ENCODE data around the gene CD180. TPM values are rescaled to one million over a fixed set of nuclear protein-coding genes. Genes with fewer than 3 reads are reported as not detected.

Gene CD180
- total RNA-seq, 6 experiments from 2014 or later = not detected

- Mint-ChIP-seq H3K9me3 (no peaks in the 10 kb centered on the region), H3K4me3 (no peak overlapping the region), H3K4me1 (ENCODE audit: low read depth) (peaks cover 5% of the 10 kb centered on the region), H3K27me3 (ENCODE audit: insufficient read depth) (peaks cover 6% of the 10 kb centered on the region), H3K27ac (no peak overlapping the region), H3K36me3 (ENCODE audit: low read depth) (no peaks in the 10 kb centered on the region)
- no peak for DNase-seq
- TF ChIP-seq CTCF (IDR thresholded peaks at IDR 0.05) = no peak
Observed at GRCh38 chr5:67189931-67190330, 6.7 kb downstream of the CD180 start.

GRCh38 chr5:67189079-67189354 is 7.6 kb downstream of the CD180 start:
- no peak overlapping the region for H3K4me3 Mint-ChIP-seq
- DNase-seq = no peak
- no peaks in the 10 kb centered on the region for H3K36me3 Mint-ChIP-seq (ENCODE audit: low read depth)
- H3K9me3 Mint-ChIP-seq = no peaks in the 10 kb centered on the region
- H3K4me1 Mint-ChIP-seq (ENCODE audit: low read depth) = peaks cover 5% of the 10 kb centered on the region
- H3K27me3 Mint-ChIP-seq (ENCODE audit: insufficient read depth) = peaks cover 2% of the 10 kb centered on the region
- no peak overlapping the region for H3K27ac Mint-ChIP-seq
- TF ChIP-seq CTCF (IDR thresholded peaks at IDR 0.05) = no peak

GRCh38 chr5:67188274-67189078 is 8.1 kb downstream of the CD180 start:
- no peak overlapping the region for H3K4me3 Mint-ChIP-seq
- no peak for DNase-seq
- H3K36me3 Mint-ChIP-seq (ENCODE audit: low read depth) = no peaks in the 10 kb centered on the region
- H3K27ac Mint-ChIP-seq = no peak overlapping the region
- no peaks in the 10 kb centered on the region; the same call in none of the 2 replicates for H3K27me3 Mint-ChIP-seq (ENCODE audit: insufficient read depth)
- no peaks in the 10 kb centered on the region for H3K9me3 Mint-ChIP-seq
- no peak for TF ChIP-seq CTCF (IDR thresholded peaks at IDR 0.05)
- H3K4me1 Mint-ChIP-seq (ENCODE audit: low read depth) = peaks cover 5% of the 10 kb centered on the region

- Mint-ChIP-seq H3K4me3 (no peak overlapping the region), H3K4me1 (ENCODE audit: low read depth) (peaks cover 15% of the 10 kb centered on the region), H3K36me3 (ENCODE audit: low read depth) (no peaks in the 10 kb centered on the region), H3K27ac (no peak overlapping the region), H3K27me3 (ENCODE audit: insufficient read depth) (no peaks in the 10 kb centered on the region; the same call in none of the 2 replicates), H3K9me3 (no peaks in the 10 kb centered on the region)
- DNase-seq = no peak
- TF ChIP-seq CTCF (IDR thresholded peaks at IDR 0.05) = no peak
Observed at GRCh38 chr5:67187006-67187715, 9.4 kb downstream of the CD180 start.

- Mint-ChIP-seq H3K27ac (no peak overlapping the region), H3K4me1 (ENCODE audit: low read depth) (peaks cover 15% of the 10 kb centered on the region), H3K27me3 (ENCODE audit: insufficient read depth) (peaks cover 2% of the 10 kb centered on the region), H3K36me3 (ENCODE audit: low read depth) (no peaks in the 10 kb centered on the region), H3K9me3 (no peaks in the 10 kb centered on the region), H3K4me3 (no peak overlapping the region)
- no peak for DNase-seq
- TF ChIP-seq CTCF (IDR thresholded peaks at IDR 0.05) = no peak
Observed at GRCh38 chr5:67183859-67184258, 12.7 kb downstream of the CD180 start.
